Measurements from ENCODE around the gene DAB1.

DAB1 gene

GRCh38 chr1:57026624-57027354 is 397.1 kb downstream of the DAB1 start:
- no peak for TF ChIP-seq ZNF274 (IDR thresholded peaks at IDR 0.05; ENCODE audit: low read length)
- no peak for TF ChIP-seq ZNF274 (tag by site-specific recombination; IDR thresholded peaks at IDR 0.05; ENCODE audit: borderline replicate concordance)
- no peak for TF ChIP-seq ZNF132 (tag by site-specific recombination; IDR thresholded peaks at IDR 0.05; ENCODE audit: borderline replicate concordance)
- TF ChIP-seq SETDB1 (IDR thresholded peaks at IDR 0.05; ENCODE audit: insufficient read length, low read length) = peak; percentile 30
- TF ChIP-seq ZNF701 (tag by site-specific recombination; IDR thresholded peaks at IDR 0.05) = no peak
- ChIA-PET POLR2A (no interaction called here), CTCF (interaction anchor here (0.9 kb wide), 1 partner anchor 8 kb away, joined by 6 read pairs; no protein-coding TSS in a partner anchor)

GRCh38 chr1:57024855-57025254 is 399.0 kb downstream of the DAB1 start:
- no peaks in the 10 kb centered on the region for H3K4me1 ChIP-seq (ENCODE audit: control insufficient read depth, insufficient read depth, low read length)
- no peak overlapping the region for H3K27ac ChIP-seq (ENCODE audit: extremely low read depth, low read depth, low read length)
- H3K36me3 ChIP-seq (ENCODE audit: control insufficient read depth in 2 of 2, insufficient read depth in 1 of 2, low read length in 2 of 2) = no peaks in the 10 kb centered on the region
- CTCF ChIA-PET = interaction anchor here (0.6 kb wide), 1 partner anchor 746 kb away, joined by 6 read pairs; no protein-coding TSS in a partner anchor
- TF ChIP-seq REPIN1 (tag by site-specific recombination; IDR thresholded peaks at IDR 0.05; ENCODE audit: low read depth) (no peak), WT1 (tag by site-specific recombination; IDR thresholded peaks at IDR 0.05) (no peak), ZNF571 (tag by site-specific recombination; IDR thresholded peaks at IDR 0.05) (no peak)
- H3K4me3 ChIP-seq (ENCODE audit: low read depth, low read length) = no peak overlapping the region
- H3K9me3 ChIP-seq (ENCODE audit: control insufficient read depth, insufficient read depth, low read depth, low read length) = no peaks in the 10 kb centered on the region
- POLR2A ChIA-PET = no interaction called here

More at GRCh38 chr1:57026624-57027354, 397.1 kb downstream of the DAB1 start:
- no peak overlapping the region for H3K4me3 ChIP-seq (ENCODE audit: low read depth, low read length)
- H3K36me3 ChIP-seq (ENCODE audit: control insufficient read depth in 2 of 2, insufficient read depth in 1 of 2, low read length in 2 of 2) = no peaks in the 10 kb centered on the region
- H3K9me3 ChIP-seq (ENCODE audit: control insufficient read depth, insufficient read depth, low read depth, low read length) = no peaks in the 10 kb centered on the region
- H3K27ac ChIP-seq (ENCODE audit: extremely low read depth, low read depth, low read length) = no peak overlapping the region
- no peaks in the 10 kb centered on the region for H3K4me1 ChIP-seq (ENCODE audit: control insufficient read depth, insufficient read depth, low read length)

- Histone ChIP-seq H3K27ac (ENCODE audit: extremely low read depth, low read depth, low read length) (no peak overlapping the region), H3K9me3 (ENCODE audit: control insufficient read depth, insufficient read depth, low read depth, low read length) (no peaks in the 10 kb centered on the region), H3K4me1 (ENCODE audit: control insufficient read depth, insufficient read depth, low read length) (no peaks in the 10 kb centered on the region), H3K4me3 (ENCODE audit: low read depth, low read length) (no peak overlapping the region), H3K36me3 (ENCODE audit: control insufficient read depth in 2 of 2, insufficient read depth in 1 of 2, low read length in 2 of 2) (no peaks in the 10 kb centered on the region)
- ChIA-PET CTCF (no interaction called here), POLR2A (no interaction called here)
- TF ChIP-seq HIC1 (tag by site-specific recombination; IDR thresholded peaks at IDR 0.05) = no peak
- no peak for TF ChIP-seq ZNF621 (tag by site-specific recombination; IDR thresholded peaks at IDR 0.05)
- no peak for TF ChIP-seq ZNF350 (tag by site-specific recombination; IDR thresholded peaks at IDR 0.05)
- TF ChIP-seq MEIS1 (CRISPR knock-in tag; IDR thresholded peaks at IDR 0.05; ENCODE audit: borderline replicate concordance) = no peak
- no peak for TF ChIP-seq IKZF3 (tag by site-specific recombination; IDR thresholded peaks at IDR 0.05)
- no peak for TF ChIP-seq OSR2 (tag by site-specific recombination; IDR thresholded peaks at IDR 0.05)
- no peak for TF ChIP-seq ZNF610 (tag by site-specific recombination; IDR thresholded peaks at IDR 0.05; ENCODE audit: borderline replicate concordance)
- no peak for TF ChIP-seq ZNF677 (tag by site-specific recombination; IDR thresholded peaks at IDR 0.05)
- TF ChIP-seq TRIM28 (IDR thresholded peaks at IDR 0.05; ENCODE audit: borderline replicate concordance, low read length) = no peak
- TF ChIP-seq ZNF623 (tag by site-specific recombination; IDR thresholded peaks at IDR 0.05) = no peak
- TF ChIP-seq ZNF174 (tag by site-specific recombination; IDR thresholded peaks at IDR 0.05) = no peak
- TF ChIP-seq TSHZ1 (tag by site-specific recombination; IDR thresholded peaks at IDR 0.05; ENCODE audit: borderline replicate concordance) = no peak
- no peak for TF ChIP-seq ZFP37 (tag by site-specific recombination; IDR thresholded peaks at IDR 0.05)
- no peak for TF ChIP-seq ATF2 (tag by site-specific recombination; IDR thresholded peaks at IDR 0.05; ENCODE audit: low read depth)
- no peak for TF ChIP-seq ZNF704 (tag by site-specific recombination; IDR thresholded peaks at IDR 0.05)
- TF ChIP-seq ZNF654 (tag by site-specific recombination; IDR thresholded peaks at IDR 0.05; ENCODE audit: low read depth) = no peak
Measured at GRCh38 chr1:57024428-57024827, 399.4 kb downstream of the DAB1 start.
